Neural crest cell (in vitro differentiated cells): ENCODE results near the gene OR2T27. TPM values are rescaled to one million over a fixed set of nuclear protein-coding genes. Genes with fewer than 3 reads are reported as not detected.
"Not testable (repeated sequence)": the region's sequence is repeated elsewhere in the genome, so short reads cannot be mapped to it uniquely, and the experiment has no call there.

ENCODE experiments used
- DNase-seq: peaks from one replicate; pipeline ENCODE4 v3.0.0; 2021; ENCODE audit warnings: low read depth, mixed read lengths, low spot score
- H3K27ac Mint-ChIP-seq: one replicate; pipeline ENCODE4 v1.8.0; 2021; ENCODE audit warnings: mild to moderate bottlenecking, mixed read lengths; ENCODE audit not compliant: unreplicated experiment
- H3K27me3 Mint-ChIP-seq: 2 replicates; pipeline ENCODE4 v1.8.0; 2021; ENCODE audit warnings: low read depth, mild to moderate bottlenecking, mixed read lengths
- H3K36me3 Mint-ChIP-seq: 2 replicates; pipeline ENCODE4 v1.8.0; 2021; ENCODE audit warnings: low read depth, mild to moderate bottlenecking, mixed read lengths
- H3K4me1 Mint-ChIP-seq: 2 replicates; pipeline ENCODE4 v1.8.0; 2021; ENCODE audit warnings: mixed read lengths
- H3K4me3 Mint-ChIP-seq: one replicate; pipeline ENCODE4 v1.8.0; 2021; ENCODE audit warnings: mild to moderate bottlenecking, mixed read lengths
- H3K9me3 Mint-ChIP-seq: 2 replicates; pipeline ENCODE4 v1.8.0; 2021; ENCODE audit warnings: mixed read lengths
- CTCF ChIP-seq: fragments of 200-600 bp; sonication (generic); conservative IDR thresholded peaks from 2 replicates; pipeline ENCODE4 v1.5.0; 2021; ENCODE audit warnings: antibody characterized with exemption, mild to moderate bottlenecking
- total RNA-seq: library from RNA; stranded (reverse); gene quantifications from 2 replicates; pipeline ENCODE4 v1.2.1, GENCODE V29; 2021

Gene OR2T27
- total RNA-seq, 1 donor from 2014 or later, result not detected

GRCh38 chr1:248639652-248640051 lies 15.7 kb downstream of the OR2T27 start:
- not testable (repeated sequence) for H3K4me3 Mint-ChIP-seq, H3K9me3 Mint-ChIP-seq, H3K4me1 Mint-ChIP-seq, H3K36me3 Mint-ChIP-seq, H3K27me3 Mint-ChIP-seq, DNase-seq, H3K27ac Mint-ChIP-seq

DNA sequence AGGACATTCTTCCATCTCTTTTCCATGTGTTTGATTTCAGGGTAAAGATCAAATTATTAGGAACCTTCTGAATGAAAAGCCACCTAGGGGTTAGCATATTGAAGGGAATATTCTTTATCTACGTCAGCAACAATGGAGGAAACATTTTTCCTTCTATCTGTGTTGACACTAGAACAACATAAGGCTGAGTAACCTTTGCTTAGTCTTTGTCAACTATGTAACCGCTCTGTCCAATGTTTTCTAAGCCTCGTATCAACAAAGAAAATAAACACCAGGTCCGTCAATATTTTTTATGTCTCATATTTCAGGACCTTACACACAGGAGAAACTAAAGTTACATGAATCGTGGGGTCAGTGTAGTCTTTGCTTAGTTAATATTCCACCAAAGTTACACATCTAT lies 18.7 kb downstream of the OR2T27 start:
- DNase-seq, H3K4me3 Mint-ChIP-seq, H3K4me1 Mint-ChIP-seq, H3K9me3 Mint-ChIP-seq, H3K27me3 Mint-ChIP-seq, H3K27ac Mint-ChIP-seq, H3K36me3 Mint-ChIP-seq: not testable (repeated sequence)

DNA sequence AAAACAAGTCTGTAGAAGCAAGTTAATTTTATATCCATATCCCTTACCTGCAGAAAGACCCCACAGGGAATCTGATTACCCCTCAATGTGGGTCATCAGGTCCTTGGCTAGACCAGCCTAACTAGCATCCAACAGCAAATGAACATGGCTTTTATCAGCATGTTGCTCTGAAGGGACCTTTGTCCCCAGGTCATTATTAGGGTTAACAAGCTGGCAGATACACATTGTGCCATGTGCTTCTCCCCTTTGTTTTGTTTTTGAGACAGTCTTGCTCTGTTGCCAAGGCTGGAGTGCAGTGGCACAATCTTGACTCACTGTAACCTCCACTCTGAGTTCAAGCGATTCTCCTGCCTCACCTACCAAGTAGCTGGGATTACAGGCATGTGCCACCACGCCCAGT lies 20.3 kb downstream of the OR2T27 start, which contains the start of gene OR2T11:
OR2T11 (minus strand) TSS at position 101 of the 400 bp plus-strand sequence. CDS start 7,963 bp downstream, outside the sequence.
- not testable (repeated sequence) for H3K9me3 Mint-ChIP-seq, H3K4me1 Mint-ChIP-seq, H3K36me3 Mint-ChIP-seq, DNase-seq, H3K4me3 Mint-ChIP-seq, H3K27ac Mint-ChIP-seq, H3K27me3 Mint-ChIP-seq

DNA sequence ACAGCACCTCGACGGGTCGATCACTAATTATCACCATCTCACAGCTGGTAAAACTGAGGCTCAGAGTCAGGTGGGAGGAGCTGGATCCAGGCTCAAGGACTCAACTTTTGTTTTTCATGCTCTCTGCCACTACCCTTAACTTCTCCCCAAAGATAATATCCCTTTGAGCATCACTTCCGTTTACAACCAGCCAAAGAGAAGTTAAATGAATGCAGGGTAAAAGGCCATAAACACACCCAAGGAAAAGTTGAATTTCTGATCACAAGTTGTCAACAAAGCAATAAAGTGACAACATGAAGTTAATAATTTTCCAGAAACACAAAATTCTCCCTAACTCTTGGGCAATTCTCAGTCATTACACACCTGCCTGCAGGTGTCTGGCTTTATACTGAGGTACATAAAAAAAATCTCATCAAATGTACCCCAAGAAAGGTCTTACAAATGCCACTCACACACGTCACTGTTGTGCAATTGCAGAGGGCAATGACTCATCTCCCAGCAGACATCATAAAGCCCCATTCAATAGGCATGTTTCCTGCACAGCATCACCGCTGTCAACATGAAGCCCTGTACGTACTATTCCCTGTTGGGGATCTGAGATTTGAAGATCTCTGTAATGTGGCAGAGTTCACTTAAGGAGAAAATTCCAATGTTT lies 23.8 kb downstream of the OR2T27 start:
- Mint-ChIP-seq H3K36me3 (peaks cover 4% of the 10 kb centered on the region), H3K27me3 (no peaks in the 10 kb centered on the region), H3K4me3 (no peak overlapping the region), H3K27ac (no peak overlapping the region), H3K9me3 (peaks cover 4% of the 10 kb centered on the region), H3K4me1 (no peaks in the 10 kb centered on the region)
- TF ChIP-seq CTCF, result no peak
- no peak for DNase-seq

DNA sequence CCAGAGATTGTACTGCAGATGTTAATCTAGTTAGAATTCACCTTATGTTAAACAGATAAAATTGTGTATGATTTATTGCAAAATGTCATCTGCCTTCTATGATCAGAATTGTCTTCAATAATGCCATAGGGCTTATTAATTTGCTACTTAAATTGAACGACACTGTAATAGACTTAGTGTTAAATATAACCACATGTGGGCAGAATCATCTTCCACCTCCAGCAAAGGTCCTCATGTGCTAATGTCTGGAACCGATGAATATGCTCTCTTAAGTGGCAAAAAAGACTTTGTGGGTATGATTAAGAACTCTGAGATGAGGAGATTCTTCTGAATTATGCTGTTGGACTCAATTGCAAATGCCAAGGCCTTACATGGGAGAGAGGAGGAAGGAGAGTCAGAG lies 24.8 kb downstream of the OR2T27 start:
- Mint-ChIP-seq H3K4me3 (no peak overlapping the region), H3K27ac (no peak overlapping the region), H3K9me3 (peaks cover 4% of the 10 kb centered on the region), H3K27me3 (no peaks in the 10 kb centered on the region), H3K4me1 (no peaks in the 10 kb centered on the region), H3K36me3 (peaks cover 4% of the 10 kb centered on the region)
- no peak for DNase-seq
- TF ChIP-seq CTCF, result no peak

- TF ChIP-seq CTCF, result no peak
- H3K36me3 Mint-ChIP-seq, result peaks cover 4% of the 10 kb centered on the region
- H3K4me1 Mint-ChIP-seq, result no peaks in the 10 kb centered on the region
- H3K27me3 Mint-ChIP-seq, result no peaks in the 10 kb centered on the region
- no peak overlapping the region for H3K27ac Mint-ChIP-seq
- DNase-seq, result no peak
- H3K9me3 Mint-ChIP-seq, result peaks cover 4% of the 10 kb centered on the region
- no peak overlapping the region for H3K4me3 Mint-ChIP-seq
These were observed 27.1 kb downstream of the OR2T27 start for GRCh38 chr1:248627971-248628844.

DNA sequence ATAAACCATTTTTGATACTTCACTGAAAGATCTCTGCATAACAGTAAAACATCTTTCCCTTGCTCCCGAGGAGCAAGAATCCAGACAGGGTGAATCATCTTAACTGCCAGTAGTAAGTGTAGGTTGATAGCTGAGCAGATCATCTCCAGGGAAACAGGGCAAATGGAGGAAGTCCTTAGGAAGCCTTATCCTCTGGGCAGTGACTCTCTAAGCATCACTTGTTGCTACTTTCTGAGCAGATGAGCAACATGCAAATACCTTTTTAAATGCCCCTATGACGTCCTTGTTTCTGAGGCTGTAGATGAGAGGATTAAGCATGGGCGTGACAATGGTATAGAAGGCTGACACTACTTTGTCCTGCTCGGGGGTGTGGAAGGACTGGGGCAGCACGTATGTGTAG lies 29.4 kb downstream of the OR2T27 start:
- H3K27ac Mint-ChIP-seq, result no peak overlapping the region
- peaks cover 4% of the 10 kb centered on the region for H3K36me3 Mint-ChIP-seq
- TF ChIP-seq CTCF, result no peak
- H3K4me1 Mint-ChIP-seq, result no peaks in the 10 kb centered on the region
- H3K4me3 Mint-ChIP-seq, result no peak overlapping the region
- H3K27me3 Mint-ChIP-seq, result no peaks in the 10 kb centered on the region
- DNase-seq, result no peak
- H3K9me3 Mint-ChIP-seq, result peaks cover 10% of the 10 kb centered on the region
